Measurements from ENCODE around the gene TMEM52B.
"Not testable (repeated sequence)": the region's sequence is repeated elsewhere in the genome, so short reads cannot be mapped to it uniquely, and the experiment has no call there.

The TMEM52B gene

DNA sequence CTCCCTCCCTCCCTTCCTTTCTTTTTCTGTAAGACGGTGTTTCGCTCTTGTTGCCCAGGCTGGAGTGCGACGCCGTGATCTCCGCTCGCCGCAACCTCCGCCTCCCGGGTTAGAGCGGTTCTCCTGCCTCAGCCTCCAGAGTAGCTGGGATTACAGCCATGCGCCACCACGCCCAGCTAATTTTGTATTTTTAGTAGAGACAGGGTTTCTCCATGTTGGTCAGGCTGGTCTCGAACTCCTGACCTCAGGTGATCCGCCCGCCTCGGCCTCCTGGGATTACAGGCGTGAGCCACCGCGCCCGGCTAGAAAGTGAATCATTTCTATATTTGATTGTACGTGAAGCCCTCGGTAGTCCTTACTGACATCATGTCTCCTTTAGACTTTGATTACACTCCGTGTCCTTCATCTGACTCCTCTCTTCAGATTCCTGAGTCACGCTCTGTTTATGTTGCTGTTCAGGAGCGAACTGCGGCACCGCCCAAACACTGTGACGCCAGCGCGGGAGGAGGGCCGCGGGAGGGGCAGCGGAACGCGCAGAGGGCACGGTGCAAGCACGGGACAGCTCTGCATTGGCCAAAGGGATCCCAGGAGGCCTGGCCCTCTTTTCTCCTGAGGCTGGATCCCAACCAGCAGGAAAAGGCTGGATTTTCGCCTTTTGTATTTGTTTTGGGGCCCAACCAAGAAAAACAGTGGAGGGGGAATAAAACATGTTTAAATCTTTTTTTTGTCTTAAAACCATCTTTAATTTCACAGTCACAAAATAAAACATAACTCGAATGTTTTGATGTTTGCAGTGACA lies 33.3 kb downstream of the TMEM52B start:
- DNase-seq (ENCODE audit: low spot score), result peak; percentile 95

DNA sequence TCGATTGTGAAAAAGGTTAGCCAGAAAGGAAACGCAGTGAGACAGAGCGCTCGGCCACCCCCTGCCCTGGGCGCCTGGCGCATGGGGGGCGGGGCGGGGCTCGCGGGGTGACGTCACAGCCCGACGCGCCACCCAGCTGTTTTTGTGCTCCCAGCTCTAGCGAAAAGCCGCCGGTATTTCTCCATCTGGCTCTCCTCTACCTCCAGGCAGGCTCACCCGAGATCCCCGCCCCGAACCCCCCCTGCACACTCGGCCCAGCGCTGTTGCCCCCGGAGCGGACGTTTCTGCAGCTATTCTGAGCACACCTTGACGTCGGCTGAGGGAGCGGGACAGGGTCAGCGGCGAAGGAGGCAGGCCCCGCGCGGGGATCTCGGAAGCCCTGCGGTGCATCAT lies 33.9 kb downstream of the TMEM52B start, which contains the start of gene GABARAPL1:
Gene GABARAPL1 (plus strand): TSS at position 139 of the 393 bp plus-strand sequence. CDS start 253 bp downstream, at position 392.
- peak; percentile 89 for DNase-seq (ENCODE audit: low spot score)

DNA sequence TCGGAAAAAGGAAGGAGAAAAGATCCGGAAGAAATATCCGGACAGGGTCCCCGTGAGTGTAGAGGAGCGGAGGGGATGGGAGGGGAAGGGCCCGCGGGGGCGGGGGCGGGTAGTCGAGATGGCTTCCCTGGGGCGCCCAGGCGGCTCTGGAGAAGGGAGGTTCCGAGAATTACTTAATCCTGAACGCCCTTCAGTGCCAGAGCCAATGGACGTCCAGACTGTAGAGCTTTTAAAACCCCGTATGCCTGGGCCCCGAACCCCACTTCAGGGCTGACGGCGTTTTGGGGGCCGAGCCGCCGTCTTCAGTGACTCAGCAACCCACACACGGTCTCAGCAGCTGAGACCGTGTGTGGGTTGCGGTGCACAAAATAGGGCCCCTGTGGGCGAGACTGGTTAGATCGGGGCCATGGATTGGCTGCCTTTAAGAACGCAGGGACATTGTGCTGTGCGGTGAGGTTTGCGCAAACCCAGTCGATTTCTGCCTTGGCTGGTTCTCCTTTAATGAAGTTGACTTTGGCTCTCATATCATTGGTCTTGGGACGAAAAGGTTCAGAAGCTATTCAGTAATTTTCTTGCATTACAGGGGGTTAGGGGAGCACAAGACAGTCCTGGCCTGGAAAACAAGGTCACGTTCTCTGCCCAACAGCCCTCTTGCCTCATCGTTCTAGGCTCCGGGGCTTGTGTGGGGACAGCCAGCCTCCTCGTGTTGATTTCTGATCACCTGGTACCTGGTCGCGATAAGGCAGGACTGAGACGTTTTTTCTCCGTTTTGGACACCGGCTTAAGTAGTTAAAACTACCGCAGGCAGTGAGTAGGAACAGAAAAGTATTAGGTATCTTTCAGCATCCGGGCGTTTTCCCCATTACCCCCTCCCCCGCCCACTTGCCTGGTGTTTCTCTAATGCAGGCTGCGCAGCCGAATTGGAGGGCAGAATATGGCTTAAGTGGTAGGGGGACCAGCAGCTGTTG lies 34.6 kb downstream of the TMEM52B start:
- peak; percentile 77 for DNase-seq (ENCODE audit: low spot score)

DNA sequence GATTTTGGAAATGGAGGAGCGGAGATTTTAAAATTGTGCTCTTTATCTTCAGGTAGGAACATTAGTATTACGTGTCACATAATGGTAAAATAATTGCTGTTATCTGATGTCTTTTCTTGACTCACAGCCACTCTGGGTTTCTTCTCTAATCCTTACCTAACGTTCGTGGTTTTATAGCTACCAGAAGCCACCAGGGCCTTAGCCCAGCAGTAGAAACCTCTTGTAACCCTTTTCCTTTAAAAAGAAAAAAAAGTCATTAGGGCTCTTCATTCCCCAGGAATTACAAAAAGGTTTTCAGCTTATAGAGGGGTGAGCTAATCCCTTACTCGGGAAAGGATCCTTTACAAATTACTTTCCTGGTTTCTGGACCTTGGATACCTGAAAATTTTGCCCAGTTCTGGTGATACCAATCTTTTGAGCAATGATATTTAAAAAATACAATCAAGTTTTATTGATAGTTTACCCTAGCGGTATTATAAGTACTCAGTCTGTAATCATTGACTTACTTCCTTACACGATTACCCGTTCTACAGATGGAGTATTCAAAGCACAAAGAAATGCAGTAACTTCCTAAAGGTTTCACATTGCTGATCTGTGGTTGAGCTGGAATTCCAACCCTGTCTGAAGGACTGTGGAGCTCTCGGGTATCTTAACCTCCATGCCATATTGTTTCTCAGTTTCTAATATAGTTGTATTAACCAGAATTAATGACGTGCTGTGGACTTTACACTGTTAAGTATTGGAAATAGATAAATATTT lies 35.5 kb downstream of the TMEM52B start:
- DNase-seq (ENCODE audit: low spot score), result peak; percentile 34

DNA sequence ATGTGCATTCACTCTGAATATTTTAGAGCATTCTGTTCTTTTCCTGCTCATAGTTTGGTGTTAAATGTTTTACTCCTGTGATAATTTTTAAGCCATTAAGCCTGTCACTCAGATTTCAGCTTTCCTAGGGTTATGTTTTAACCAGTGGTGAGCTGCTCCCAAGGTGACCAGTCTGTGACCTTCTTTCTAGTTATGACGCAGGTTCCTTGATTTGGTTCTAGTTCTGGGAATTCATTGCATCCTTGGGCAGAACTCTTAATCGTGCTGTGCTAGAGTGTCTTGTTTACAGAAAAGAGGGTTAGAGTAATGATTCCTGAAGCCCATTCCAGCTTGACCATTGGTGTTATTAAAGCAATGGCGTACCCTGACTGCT lies 36.0 kb downstream of the TMEM52B start:
- DNase-seq (ENCODE audit: low spot score), result no peak

DNA sequence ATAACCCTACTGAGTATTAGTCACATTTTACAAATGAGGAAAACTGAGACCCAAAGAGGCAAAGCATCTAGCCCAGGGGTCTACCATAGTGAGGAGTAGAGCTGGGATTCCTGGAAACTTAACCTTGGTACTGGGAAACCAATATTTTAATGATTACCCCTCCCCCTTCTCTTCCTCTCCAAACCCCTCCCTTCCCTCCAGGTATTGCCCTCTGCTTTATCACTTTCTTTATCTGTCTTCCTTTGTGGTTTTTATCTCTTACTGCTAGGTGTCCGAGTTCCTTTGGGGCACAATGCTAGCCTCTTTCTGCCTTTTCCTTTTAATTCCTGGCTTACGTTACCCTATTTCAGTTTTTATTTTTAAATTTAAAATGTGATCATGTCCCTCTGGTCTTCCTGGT lies 36.6 kb downstream of the TMEM52B start:
- no peak for DNase-seq (ENCODE audit: low spot score)

DNA sequence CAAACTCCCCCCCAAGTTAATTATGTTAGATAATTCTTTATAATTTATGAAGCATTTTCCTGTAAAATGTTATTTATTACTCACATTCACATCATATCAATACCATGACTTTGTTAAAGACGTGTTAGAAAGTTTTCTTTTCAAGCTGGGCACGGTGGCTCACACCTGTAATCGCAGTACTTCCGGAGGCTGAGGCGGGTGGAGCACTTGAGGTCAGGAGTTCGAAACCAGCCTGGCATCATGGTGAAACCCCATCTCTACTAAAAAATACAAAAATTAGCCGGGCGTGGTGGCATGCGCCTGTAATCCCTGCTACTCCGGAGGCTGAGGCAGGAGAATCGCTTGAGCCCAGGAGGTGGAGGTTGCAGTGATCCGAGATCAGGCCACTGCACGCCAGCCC lies 37.1 kb downstream of the TMEM52B start:
- DNase-seq (ENCODE audit: low spot score), result not testable (repeated sequence)

DNA sequence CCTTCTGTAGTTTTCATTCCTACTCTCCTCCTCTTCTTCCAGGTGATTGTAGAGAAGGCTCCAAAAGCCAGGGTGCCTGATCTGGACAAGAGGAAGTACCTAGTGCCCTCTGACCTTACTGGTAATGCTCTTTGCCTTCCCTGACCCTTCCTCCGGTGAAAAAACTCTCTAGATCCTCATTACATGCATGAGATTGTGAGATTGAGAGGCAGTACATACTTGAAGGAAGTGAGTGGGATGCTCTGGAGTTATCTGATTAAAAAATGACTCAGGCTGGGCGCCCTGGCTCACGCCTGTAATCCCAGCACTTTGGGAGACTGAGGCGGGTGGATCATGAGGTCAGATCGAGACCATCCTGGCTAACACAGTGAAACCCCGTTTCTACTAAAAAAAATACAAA lies 39.2 kb downstream of the TMEM52B start:
- no peak for DNase-seq (ENCODE audit: low spot score)

DNA sequence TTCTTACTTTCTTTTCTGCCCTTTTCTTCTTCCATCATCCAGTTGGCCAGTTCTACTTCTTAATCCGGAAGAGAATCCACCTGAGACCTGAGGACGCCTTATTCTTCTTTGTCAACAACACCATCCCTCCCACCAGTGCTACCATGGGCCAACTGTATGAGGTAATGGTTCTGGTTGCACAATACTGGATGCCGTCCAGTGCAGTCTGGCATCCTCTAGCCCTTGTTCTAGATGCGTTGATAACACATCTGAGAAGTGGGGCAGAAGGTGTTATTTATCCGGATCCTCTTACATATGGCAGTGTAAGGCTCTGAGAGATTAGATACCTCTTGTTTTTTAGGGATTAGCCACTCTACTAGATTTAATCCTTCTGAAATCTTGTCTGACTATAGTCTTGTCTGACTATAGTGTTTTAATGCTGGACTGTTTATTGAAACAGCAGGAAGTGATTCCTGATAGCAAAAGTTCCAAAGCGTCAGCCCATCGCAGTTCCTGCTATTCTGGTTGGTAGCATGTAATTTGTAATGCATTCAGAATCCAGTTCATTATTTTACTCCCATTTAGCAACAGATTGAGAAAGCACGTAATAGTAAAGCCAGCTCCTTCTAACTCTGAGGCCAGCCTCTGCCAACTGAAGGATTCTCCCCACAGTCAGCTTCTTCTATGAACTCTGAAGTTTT lies 41.7 kb downstream of the TMEM52B start:
- DNase-seq (ENCODE audit: low spot score), result peak; percentile 55

DNA sequence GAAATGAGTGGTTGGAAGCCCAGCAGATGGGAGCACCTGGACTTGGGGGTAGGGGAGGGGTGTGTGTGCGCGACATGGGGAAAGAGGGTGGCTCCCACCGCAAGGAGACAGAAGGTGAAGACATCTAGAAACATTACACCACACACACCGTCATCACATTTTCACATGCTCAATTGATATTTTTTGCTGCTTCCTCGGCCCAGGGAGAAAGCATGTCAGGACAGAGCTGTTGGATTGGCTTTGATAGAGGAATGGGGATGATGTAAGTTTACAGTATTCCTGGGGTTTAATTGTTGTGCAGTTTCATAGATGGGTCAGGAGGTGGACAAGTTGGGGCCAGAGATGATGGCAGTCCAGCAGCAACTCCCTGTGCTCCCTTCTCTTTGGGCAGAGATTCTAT lies 43.0 kb downstream of the TMEM52B start:
- no peak for DNase-seq (ENCODE audit: low spot score)

DNA sequence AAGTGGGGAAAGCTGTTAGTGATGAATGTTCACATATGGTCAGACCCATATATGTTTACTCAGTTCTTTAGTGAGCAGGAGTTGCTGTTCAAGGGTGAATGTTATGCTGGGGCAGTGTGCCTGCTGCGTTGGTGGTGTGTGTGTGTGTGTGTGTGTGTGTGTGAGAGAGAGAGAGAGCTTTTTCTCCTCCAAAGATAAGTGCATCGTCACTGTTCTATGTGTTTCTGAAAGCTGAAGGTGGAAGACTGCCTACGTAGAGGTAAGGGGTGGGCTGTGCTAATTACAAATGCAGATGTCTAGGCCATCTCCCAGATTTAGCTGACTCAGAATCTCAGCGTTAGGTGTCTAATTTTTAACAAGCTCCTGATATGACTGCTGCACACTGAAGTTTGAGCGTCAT lies 44.4 kb downstream of the TMEM52B start:
- no peak for DNase-seq (ENCODE audit: low spot score)

DNA sequence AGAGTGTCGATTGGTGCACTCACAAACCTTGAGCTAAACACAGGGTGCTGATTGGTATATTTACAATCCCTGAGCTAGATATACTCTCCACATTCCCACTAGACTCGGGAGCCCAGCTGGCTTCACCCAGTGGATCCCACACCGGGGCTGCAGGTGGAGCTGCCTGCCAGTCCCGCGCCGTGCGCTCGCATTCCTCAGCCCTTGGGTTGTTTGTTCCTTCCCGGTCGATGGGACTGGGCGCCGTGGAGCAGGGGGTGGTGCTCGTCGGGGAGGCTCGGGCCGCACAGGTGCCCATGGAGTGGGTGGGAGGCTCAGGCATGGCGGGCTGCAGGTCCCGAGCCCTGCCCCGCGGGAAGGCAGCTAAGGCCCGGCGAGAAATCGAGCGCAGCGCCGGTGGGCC lies 46.6 kb downstream of the TMEM52B start:
- DNase-seq (ENCODE audit: low spot score), result not testable (repeated sequence)

DNA sequence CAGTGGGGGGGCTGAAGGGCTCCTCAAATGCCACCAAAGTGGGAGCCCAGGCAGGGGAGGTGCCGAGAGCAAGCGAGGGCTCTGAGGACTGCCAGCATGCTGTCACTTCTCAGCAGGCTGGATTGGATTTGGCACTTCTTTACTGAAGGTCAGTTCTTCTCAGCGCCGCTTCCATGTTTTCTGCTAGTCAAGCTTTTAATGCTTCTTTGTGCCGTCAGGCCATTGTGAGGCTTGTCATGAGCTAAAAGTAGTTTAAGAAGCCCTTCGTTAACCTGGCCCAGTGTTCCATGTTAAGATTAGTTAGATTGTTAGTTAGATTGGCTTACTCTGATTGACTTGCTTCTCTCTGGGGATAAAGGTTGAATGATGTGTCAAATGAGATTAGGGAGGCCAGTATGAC lies 47.3 kb downstream of the TMEM52B start:
- no peak for DNase-seq (ENCODE audit: low spot score)

DNA sequence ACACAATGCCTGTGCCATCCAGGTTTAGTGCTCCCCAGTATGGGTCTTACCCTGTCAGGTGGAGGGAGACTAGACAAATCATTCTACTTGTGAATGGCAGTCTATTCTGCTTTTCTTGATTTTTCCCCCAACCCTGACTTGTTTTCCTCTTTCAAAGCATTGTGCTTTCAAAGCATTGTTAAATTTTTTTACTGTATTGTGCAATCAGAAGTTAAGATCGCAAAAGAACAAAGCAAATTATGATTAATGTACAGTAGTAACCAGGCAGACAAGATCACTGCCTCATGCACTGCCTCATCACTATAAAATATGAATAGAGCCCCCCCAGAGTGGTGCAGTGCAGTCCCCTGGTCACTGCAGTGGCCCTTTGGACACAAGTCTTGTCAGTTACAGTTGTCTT lies 47.9 kb downstream of the TMEM52B start:
- DNase-seq (ENCODE audit: low spot score), result no peak

DNA sequence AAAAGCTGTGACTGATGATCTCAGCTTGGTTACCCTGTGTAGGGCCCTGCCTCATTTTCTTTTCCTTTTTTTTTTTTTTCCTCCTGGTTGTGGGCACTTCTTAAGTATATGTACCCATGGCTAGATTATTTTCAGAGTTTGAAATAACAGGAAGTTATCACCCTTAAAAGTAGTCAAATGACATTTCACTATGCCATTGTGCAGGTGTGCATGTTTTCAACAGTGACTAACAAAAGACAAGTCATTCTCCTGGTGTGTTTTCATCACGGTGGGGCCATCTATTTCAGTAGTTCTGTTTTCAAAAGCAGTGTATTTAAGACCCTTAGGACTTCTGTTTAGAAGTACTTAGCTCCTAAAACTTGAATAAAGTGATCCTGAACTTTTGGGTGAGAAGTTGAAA lies 48.8 kb downstream of the TMEM52B start:
- DNase-seq (ENCODE audit: low spot score), result no peak

DNA sequence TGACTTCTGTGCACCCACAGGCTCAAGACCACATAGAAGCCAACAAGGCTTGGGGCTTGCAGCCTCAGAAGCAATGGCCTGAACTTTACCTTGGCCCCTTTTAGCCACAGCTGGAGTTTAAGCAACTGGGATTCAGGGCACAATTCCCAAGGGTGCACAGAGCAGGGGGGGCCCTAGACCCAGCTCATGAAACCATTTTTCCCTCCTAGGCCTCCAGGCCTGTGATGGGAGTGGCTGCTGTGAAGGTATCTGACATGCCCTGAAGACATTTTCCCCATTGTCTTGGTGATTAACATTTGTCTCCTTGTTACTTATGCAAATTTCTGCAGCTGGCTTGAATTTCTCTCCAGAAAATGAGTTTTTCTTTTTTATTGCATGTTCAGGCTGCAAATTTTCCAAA lies 55.7 kb downstream of the TMEM52B start:
- DNase-seq (ENCODE audit: low spot score), result no peak

DNA sequence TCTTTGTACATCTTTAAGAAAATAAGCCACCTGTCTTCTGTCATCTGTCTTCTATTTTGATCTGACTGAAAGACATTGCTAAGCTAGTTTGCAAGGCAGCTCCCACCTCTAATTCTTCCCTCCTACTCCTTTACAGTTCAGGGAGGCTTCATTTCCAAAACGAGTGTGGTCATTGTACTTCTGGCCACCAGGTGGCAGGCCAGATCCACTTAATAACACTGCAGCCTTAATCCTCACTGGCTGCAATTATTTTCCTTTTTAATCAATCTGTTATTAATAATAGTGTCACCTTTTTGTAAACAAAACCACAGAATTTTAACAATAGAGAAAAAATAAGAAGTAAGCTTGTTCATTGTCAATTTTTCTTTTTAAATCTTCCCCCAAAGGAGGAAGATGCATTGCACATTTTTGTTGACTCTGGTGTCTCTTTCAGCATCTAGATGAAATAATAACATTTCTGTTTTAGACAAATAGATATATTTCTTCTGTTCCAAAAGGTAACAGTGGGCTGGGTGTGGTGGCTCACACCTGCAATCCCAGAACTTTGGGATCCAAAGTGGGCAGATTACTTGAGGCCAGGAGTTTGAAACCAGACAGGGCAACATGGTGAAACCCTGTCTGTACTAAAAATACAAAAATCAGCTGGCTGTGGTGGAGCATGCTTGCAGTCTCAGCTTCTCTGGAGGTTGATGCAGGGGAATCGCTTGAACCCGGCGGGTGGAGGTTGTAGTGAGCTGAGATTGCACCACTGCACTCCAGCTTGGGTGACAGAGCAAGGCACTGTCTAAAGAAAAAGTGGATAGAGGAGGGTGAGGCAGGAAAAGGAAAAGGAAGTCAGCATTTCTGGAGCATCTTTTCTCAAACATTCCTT lies 57.2 kb downstream of the TMEM52B start:
- peak; percentile 51 for DNase-seq (ENCODE audit: low spot score)

DNA sequence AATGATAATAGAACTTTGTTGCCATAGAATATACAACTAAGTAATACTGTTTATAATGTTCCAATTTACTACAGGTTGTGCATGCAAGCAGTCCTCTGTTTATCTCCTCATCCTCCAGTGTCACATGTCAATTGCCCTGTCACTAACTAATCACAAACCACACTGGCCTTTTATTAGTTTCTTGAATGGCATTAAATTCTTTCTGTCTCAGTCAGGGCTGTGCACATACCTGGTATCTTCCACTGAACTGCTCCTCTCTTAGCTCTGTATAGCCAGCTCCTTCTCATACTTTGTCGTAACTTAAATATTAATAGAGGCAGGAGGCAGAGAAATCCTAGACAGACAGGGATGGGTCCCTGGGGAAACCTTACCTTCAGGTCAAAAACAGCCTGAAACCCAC lies 57.9 kb downstream of the TMEM52B start:
- DNase-seq (ENCODE audit: low spot score), result no peak

DNA sequence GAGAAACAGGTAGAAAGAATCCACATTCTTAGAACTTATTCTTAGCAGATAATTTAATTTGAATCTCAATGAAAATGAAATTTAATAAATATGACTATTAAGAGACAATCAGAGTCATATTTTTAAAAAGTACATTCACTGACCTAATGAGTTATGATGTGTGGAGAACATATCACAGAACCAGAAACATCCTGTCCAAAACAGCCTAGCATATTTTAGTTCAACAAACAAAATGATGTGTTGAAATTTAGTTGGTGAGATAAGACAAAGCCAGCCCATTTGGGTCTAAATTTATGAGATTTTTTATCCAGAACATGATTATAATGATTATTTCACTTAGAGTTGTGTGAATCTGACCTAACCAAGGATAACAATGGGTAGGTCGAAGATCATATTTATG lies 59.7 kb downstream of the TMEM52B start:
- no peak for DNase-seq (ENCODE audit: low spot score)

DNA sequence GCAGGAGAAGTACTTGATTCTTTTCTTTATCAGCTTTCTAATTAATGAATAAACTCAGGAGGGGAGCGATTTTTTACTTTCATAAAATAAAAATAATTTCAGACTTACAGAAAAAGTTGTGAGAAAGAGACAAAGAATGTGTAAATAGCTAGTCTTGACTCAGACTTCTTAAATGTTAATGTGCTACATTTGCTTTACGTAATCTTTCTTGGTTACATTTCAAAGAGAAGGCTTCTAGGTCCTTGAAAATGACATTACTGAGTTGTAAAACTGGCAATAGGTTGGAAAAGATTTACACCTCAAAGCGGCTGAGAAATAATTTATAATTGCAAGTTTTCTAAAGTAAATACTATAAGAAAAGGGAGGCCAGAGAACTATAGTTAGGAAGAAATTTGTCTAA lies 62.5 kb downstream of the TMEM52B start:
- DNase-seq (ENCODE audit: low spot score), result no peak
